ENCODE measurements around the gene MEGF11.

- no peak for TF ChIP-seq NR3C1 (IDR thresholded peaks at IDR 0.05)
- no peak for TF ChIP-seq EP300 (IDR thresholded peaks at IDR 0.05)
- TF ChIP-seq NFE2L2 (conservative IDR thresholded peaks at IDR 0.05; ENCODE audit: low read length), result no peak
- no peak for TF ChIP-seq ESRRA (IDR thresholded peaks at IDR 0.05; ENCODE audit: borderline replicate concordance, low read length)
- TF ChIP-seq MAX (IDR thresholded peaks at IDR 0.05), result no peak
- no peak for TF ChIP-seq PHF8 (IDR thresholded peaks at IDR 0.05; ENCODE audit: borderline replicate concordance, low read depth)
- TF ChIP-seq, protein P1, sequence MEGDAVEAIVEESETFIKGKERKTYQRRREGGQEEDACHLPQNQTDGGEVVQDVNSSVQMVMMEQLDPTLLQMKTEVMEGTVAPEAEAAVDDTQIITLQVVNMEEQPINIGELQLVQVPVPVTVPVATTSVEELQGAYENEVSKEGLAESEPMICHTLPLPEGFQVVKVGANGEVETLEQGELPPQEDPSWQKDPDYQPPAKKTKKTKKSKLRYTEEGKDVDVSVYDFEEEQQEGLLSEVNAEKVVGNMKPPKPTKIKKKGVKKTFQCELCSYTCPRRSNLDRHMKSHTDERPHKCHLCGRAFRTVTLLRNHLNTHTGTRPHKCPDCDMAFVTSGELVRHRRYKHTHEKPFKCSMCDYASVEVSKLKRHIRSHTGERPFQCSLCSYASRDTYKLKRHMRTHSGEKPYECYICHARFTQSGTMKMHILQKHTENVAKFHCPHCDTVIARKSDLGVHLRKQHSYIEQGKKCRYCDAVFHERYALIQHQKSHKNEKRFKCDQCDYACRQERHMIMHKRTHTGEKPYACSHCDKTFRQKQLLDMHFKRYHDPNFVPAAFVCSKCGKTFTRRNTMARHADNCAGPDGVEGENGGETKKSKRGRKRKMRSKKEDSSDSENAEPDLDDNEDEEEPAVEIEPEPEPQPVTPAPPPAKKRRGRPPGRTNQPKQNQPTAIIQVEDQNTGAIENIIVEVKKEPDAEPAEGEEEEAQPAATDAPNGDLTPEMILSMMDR (IDR thresholded peaks at IDR 0.05), result no peak
- TF ChIP-seq CBX8 (IDR thresholded peaks at IDR 0.05), result no peak
- TF ChIP-seq KDM1A (IDR thresholded peaks at IDR 0.05; ENCODE audit: low read depth), result no peak
- TF ChIP-seq POLR2A (IDR thresholded peaks at IDR 0.05; ENCODE audit: low read length), result no peak
- no peak for TF ChIP-seq SREBF2 (IDR thresholded peaks at IDR 0.05)
- TF ChIP-seq MAFK (IDR thresholded peaks at IDR 0.05; ENCODE audit: partially characterized antibody), result no peak
Measured at GRCh38 chr15:66296186-66296585, 42.6 kb upstream of the MEGF11 start.
